ENCODE data around the gene MCRIP2.

MCRIP2 gene

GRCh38 chr16:624526-625070 is 17.0 kb upstream of the MCRIP2 start:
- CTCF ChIA-PET = no interaction called here
- no peak for DNase-seq (ENCODE audit: extremely low spot score)
- POLR2A ChIA-PET = no interaction called here
- no peak for TF ChIP-seq CTCF (IDR thresholded peaks at IDR 0.05; ENCODE audit: control extremely low read depth, extremely low read depth, low read depth, missing control alignments)

DNA sequence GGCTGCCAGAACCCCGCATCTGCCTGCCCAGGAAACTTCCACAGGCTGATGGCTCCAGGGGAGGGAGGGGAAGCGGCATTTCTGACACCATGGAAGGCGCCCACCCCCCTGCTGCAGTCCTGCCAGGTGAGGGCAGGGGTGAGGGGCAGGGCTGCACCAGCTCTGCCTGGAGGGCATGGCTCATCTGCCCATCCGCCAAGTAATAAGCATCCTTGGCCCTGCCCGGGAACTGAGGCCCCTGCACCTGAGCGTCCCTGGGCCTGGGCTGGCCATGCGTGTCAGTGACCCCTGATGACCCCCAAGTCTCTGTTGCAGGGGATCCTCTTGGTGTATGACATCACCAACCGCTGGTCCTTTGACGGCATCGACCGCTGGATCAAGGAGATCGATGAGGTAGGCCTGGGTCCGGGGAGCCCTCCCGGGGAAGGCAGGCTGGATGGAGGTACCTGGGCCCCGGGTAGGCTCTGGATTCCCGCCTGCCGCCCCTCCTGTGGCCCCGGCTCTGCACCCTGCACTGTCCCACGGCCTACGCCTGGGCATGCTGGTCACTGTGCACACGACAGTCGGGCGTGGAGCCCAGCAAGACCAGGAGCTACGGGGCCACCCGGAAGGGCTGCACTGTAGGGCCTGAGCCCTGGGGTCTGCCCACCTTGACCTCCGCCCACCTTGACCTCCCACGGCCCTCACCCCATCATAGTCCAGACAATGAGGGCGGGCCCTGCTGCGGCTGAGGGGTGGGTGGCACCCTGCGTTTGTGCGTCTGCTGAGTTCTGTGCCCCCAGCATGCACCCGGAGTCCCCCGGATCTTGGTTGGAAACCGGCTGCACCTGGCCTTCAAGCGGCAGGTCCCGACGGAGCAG is 16.3 kb upstream of the MCRIP2 start:
- POLR2A ChIA-PET = no interaction called here
- CTCF ChIA-PET = no interaction called here
- DNase-seq (ENCODE audit: extremely low spot score) = no peak
- TF ChIP-seq CTCF (IDR thresholded peaks at IDR 0.05; ENCODE audit: control extremely low read depth, extremely low read depth, low read depth, missing control alignments) = no peak

GRCh38 chr16:625977-626765 is 15.5 kb upstream of the MCRIP2 start:
- DNase-seq (ENCODE audit: extremely low spot score) = no peak
- TF ChIP-seq CTCF (IDR thresholded peaks at IDR 0.05; ENCODE audit: control extremely low read depth, extremely low read depth, low read depth, missing control alignments) = no peak
- ChIA-PET POLR2A (no interaction called here), CTCF (no interaction called here)

GRCh38 chr16:626787-627453 is 14.7 kb upstream of the MCRIP2 start:
- CTCF ChIA-PET = interaction anchor here (1.1 to 1.2 kb wide), 2 partner anchors 10 to 34 kb away, joined by 3 to 4 read pairs; partner anchors contain the start of gene METTL26
- DNase-seq (ENCODE audit: extremely low spot score) = no peak
- TF ChIP-seq CTCF (IDR thresholded peaks at IDR 0.05; ENCODE audit: control extremely low read depth, extremely low read depth, low read depth, missing control alignments) = no peak
- POLR2A ChIA-PET = interaction anchor here (0.7 kb wide), 1 partner anchor 383 kb away, joined by 3 read pairs; no protein-coding TSS in a partner anchor

DNA sequence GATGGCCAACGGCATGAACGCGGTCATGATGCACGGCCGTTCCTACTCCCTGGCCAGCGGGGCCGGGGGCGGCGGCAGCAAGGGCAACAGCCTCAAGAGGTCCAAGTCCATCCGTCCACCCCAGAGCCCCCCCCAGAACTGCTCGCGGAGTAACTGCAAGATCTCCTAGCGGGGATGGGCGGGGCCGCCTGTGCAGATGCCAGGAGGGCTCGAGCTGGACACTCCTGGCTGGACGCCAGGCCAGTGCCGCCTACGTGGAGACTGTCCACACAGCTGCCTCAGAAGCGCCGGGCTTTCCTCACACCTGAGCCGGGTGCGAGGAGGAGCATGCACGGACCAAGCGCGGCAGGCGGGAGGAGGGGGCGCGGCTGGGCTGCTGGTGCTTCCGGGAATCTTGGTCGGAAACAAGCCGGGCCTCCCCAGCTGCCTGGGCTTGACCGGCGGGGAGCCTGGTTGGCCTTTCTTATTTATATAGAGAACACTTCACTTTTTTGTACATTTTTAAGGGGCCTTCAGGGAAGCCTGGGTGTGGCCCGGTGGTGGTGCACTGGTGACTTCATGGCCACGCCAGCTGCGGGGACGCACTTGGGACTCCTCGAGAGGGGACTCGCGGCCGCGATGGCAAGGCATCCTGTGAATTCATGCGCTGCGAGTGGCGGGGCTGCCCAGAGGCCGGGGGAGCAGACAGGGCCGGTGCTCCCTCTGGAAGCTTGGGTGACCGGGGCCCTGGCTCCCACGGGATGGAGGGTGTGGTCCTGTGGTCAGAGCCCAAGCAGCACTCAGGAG is 14.0 kb upstream of the MCRIP2 start:
- TF ChIP-seq CTCF (IDR thresholded peaks at IDR 0.05; ENCODE audit: control extremely low read depth, extremely low read depth, low read depth, missing control alignments) = no peak
- DNase-seq (ENCODE audit: extremely low spot score) = no peak
- POLR2A ChIA-PET = interaction anchor here (0.7 kb wide), 1 partner anchor 383 kb away, joined by 3 read pairs; no protein-coding TSS in a partner anchor
- CTCF ChIA-PET = interaction anchor here (1.1 to 1.2 kb wide), 2 partner anchors 9 to 35 kb away, joined by 3 to 4 read pairs; partner anchors contain the start of gene METTL26
